ENCODE data around the gene F2.

F2 gene

GRCh38 chr11:46743693-46744339, 24.8 kb downstream of the F2 start:
- no peak for DNase-seq

GRCh38 chr11:46745328-46745727, 26.3 kb downstream of the F2 start:
- DNase-seq, result no peak

DNA sequence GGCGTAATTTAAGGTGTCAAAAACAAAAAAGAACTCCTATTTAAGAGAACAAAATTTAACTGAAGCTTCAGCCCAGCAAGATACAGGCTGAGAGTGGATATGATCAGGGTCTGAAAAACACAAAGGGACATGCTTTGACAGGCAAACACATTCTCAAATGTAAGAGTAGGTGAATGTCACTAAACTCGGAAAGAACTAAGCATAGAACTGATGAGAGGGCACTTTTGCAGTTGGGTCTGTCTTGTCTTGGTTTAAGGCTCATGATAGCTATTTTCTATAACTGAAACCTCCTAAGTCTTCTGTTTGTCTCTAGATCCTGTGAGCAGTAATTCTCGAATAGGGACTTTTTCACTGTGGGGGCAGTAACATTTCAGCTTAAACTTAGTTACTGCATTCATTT, 27.0 kb downstream of the F2 start:
- DNase-seq, result no peak

DNA sequence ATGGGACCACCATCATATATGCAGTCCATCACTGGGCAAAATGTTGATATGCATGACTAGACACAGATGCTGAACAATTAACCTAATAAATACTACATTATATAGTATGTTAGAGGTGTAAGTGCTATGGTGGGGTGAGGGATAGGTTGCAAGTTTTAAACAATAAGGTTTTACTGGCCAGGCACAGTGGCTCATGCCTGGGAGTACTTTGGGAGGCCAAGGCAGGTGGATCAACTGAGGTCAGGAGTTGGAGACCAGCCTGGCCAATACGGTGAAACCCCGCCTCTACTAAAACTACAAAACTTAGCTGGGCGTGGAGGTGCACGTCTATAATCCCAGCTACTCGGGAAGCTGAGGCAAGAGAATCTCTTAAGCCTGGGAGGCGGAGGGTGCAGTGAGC, 28.1 kb downstream of the F2 start:
- DNase-seq, result no peak

DNA sequence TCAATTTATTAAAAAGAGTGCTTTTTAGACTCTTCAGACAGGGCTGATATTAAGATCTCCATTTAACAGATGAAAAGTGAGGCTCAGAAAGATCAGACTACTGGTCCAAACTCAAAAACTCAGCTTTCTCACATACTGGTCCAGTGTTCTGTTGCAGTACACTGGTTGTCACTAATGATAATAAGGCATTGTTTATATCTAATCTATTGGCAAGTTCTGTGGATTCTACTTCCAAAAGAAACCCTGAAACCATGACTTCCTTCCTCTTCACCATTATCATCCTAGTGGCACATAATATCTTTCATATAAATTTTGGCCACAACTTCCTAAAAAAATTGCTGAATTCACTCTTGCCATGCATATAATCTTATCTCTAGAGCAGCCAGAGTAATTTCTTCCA, 36.9 kb downstream of the F2 start:
- no peak for DNase-seq

DNA sequence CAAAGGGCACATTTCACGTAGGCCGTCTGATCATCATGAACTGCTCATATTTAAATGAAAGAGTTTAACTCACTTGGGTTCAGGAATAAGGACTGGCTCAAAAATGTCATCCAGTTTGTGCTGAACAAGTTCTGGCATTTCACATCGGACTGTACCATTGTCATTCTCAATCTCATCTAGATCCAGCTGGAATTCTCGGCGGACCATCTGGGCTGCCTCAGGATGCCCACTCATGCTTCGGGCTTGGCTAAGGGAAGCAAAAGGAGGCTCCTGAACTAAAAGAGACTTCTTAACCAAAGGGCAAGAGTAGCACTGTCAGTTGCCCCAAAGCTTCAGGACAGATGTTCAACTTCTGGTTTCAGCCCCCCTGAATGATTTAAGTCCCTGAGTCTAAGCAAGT, 40.2 kb downstream of the F2 start:
- no peak for DNase-seq

DNA sequence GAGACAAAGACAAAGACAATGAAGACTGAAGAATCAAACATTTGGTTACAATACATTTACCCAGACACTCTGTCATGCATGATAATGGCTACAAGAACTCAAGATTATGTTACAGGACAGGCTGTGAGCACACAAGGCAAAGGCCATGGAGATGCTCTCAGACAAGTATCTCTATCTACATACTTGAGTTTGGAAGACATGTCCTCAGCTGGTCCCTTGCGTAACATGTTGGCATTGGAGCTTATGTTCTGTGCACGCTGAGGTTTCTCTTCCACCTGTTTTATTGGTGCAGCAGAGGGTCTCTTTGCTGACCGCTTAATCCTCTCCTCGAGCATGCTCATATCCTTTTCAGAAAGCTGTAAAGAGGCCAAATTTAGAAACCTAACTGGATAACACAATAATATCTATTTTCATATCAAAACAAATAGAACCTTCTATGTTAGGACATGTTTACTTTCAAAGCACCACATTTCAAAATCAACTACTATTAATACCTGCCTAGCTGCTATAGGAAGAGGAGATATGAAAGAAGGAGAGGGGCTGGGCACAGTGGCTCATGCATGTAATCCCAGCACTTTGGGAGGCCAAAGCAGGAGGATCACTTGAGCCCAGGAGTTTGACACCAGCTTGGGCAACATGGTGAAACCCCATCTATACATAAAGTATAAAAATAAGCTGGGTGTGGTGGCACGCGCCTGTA, 41.6 kb downstream of the F2 start:
- DNase-seq, result no peak

- DNase-seq, result no peak
These were observed 42.8 kb downstream of the F2 start for GRCh38 chr11:46761807-46762206.

- DNase-seq, result no peak
These were observed 43.2 kb downstream of the F2 start for GRCh38 chr11:46762248-46762647.

DNA sequence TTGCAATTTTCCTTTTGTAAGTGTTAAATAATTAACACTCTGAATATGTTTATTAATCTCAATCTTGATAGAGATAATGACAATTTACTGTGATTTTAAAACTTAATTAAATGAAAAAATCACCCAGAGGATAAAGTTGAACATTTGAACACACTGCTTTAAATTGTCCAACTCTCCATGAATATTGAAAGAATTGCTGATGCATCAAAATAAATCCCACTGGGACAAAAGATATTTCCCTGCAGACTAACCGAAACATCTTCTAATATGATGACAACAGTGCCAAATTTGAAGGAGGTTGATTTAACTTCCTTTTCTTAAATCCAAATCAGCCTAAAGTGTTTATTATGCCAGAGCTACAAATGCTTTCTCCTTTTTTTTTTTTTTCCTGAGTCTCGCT, 47.6 kb downstream of the F2 start:
- DNase-seq, result no peak

- no peak for DNase-seq
These were observed 50.7 kb downstream of the F2 start for GRCh38 chr11:46769636-46770221.

- no peak for DNase-seq
These were observed 57.9 kb downstream of the F2 start for GRCh38 chr11:46776878-46777277.

DNA sequence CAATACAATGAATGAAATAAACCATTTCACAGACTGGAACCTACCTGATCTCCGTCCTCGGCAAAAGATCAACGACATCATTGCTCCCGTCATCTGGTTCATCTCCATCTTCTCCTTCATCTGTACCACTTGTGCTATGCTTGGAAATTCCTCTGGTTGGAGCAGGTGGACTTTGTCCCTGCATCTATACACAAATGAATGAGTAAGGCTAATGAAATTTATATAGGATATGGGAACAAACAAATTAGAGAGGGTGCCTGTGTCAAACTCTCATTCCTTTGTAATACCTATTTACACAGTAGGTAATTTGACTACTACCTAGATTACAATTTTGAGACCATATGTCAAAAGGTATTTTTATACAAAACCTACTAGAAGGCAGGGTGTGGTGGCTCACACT, 59.4 kb downstream of the F2 start:
- no peak for DNase-seq

Measured in 8988T (cell line).